IPS-18a (cell line): ENCODE results near the gene HTATSF1.

Experiments used
- H3K27ac ChIP-seq: one replicate; pipeline ENCODE4 v1.5.1; 2013; ENCODE audit warnings: low read length
- H3K27me3 ChIP-seq: one replicate; pipeline ENCODE4 v1.6.1; 2013; ENCODE audit warnings: mild to moderate bottlenecking, low read length; ENCODE audit not compliant: control insufficient read depth, insufficient read depth
- H3K36me3 ChIP-seq: one replicate; pipeline ENCODE4 v1.6.1; 2013; ENCODE audit warnings: low read depth, low read length; ENCODE audit not compliant: control insufficient read depth
- H3K4me1 ChIP-seq: one replicate; pipeline ENCODE4 v1.6.1; 2013; ENCODE audit warnings: low read depth, low read length; ENCODE audit not compliant: control insufficient read depth
- H3K4me3 ChIP-seq: one replicate; pipeline ENCODE4 v1.5.1; 2013; ENCODE audit warnings: low read length
- H3K9ac ChIP-seq: one replicate; pipeline ENCODE4 v1.6.1; 2013; ENCODE audit warnings: mild to moderate bottlenecking, low read length, moderate library complexity
- H3K9me3 ChIP-seq: one replicate; pipeline ENCODE4 v1.6.1; 2013; ENCODE audit warnings: low read depth, low read length; ENCODE audit not compliant: control insufficient read depth

The HTATSF1 gene

DNA sequence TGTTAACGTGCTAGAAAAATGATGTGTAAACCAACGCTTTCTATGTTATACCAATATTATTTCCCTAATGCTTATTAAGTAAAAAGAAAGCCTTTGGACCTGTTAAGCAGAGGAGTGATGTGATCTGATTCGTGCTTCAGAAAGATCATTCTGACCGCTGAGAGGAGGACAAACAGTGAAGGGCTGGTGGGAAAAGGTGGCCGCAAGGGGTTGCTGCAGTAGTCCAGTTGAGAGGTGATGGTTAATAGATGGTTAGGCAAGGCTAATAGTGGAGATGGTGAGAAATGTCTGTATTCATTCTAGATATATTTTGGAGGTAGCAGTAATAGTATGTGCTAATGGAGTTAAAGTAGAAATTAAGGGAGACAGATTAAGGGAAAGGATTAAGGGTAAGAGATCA, 21.7 kb downstream of the HTATSF1 start:
- H3K27me3 ChIP-seq, result no peaks in the 10 kb centered on the region
- peaks cover 18% of the 10 kb centered on the region for H3K9me3 ChIP-seq
- H3K36me3 ChIP-seq, result no peaks in the 10 kb centered on the region
- no peak overlapping the region for H3K27ac ChIP-seq
- no peaks in the 10 kb centered on the region for H3K4me1 ChIP-seq
- no peak overlapping the region for H3K9ac ChIP-seq
- H3K4me3 ChIP-seq, result no peak overlapping the region

DNA sequence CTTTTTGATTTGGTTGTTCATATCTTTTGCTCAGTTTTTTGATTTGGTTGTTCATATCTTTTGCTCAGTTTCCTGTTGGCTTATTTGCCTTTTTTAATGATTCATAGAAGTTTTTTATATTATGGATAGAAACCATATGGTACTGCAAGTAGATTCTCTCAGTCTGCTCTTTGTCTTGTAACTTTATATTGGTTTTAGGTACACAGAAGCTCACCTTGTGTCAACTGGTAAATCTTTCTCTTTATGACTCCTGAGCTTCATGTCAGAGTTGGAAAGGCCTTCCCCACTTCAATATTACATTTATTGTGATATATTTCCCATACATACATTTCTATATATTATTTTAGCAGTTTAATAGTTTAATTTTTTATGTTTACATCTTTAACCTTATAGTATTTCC, 26.4 kb downstream of the HTATSF1 start:
- no peaks in the 10 kb centered on the region for H3K36me3 ChIP-seq
- H3K9me3 ChIP-seq, result peaks cover 14% of the 10 kb centered on the region
- H3K27ac ChIP-seq, result no peak overlapping the region
- no peak overlapping the region for H3K9ac ChIP-seq
- no peaks in the 10 kb centered on the region for H3K27me3 ChIP-seq
- H3K4me1 ChIP-seq, result no peaks in the 10 kb centered on the region
- no peak overlapping the region for H3K4me3 ChIP-seq

DNA sequence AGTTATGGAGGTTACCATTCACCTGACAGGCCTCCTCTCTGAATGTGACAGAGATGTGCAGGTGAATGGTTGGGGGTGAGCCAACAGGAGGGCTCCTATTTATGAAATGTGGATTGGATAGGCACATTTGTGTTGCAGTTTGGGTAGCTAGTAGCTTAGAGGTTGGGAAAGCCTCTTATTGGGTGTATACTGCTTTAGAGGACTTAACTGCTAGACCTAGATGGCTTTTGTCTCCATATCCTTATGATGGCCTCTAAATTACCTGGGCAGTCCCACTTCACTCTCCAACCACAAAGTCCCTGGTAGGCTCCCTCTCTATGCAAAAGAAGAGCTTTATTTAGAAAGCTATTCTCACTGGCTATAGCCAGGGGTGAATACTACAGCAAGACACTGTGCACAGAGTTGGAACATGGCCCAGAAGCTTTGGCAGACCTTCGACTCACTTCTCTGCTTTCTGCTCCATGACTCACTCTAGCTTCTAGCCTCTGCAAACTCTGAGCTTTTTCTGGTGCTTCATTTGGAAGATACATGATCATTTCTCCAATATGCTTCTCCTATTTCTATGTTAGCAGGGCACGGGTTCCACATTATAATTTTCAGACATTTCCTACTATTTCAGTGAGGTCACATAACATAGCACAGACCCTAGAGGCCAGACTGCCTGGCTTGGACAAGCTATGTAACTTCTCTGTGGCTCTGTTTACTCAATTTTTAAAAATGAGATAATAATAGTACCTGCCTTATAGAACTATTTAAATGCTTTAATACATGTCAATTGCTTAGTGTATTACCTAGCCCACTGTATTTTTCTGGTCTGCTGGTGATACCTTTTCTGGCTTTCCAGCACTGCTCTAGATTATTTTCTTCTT, 28.6 kb downstream of the HTATSF1 start:
- Histone ChIP-seq H3K27me3 (no peaks in the 10 kb centered on the region), H3K4me1 (no peaks in the 10 kb centered on the region), H3K27ac (no peak overlapping the region), H3K36me3 (no peaks in the 10 kb centered on the region), H3K9ac (no peak overlapping the region), H3K9me3 (peaks cover 9% of the 10 kb centered on the region), H3K4me3 (no peak overlapping the region)

DNA sequence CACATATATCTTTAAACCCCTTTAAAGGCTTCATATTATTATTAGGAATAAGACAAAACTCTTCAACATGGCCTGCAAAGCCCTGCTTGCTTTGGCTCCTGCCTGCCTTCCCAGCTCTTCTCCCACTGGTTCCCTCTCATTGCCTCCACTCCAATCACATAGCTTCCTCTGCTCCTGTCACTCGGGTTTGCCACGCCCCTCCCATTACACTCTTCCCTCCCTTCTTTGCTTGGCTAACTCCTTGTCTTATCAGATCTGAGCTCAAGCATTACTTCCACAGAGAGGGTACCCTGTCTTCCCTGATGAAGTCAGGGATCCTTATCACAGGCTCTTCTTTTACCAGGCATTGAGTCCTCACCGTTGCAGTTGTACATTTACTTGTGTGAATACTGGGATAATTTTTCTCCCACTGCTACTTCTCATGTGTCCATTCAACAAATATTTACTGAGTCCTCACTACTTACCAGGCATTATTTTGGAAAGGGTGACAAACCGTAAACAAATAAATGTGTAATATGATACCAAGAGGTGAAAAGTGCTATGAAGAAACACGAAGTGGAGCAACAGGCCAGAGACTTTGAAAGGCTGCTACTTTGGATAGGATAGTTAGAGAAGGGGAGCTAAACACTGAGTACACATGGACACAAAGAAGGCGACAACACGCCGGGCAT, 31.4 kb downstream of the HTATSF1 start:
- no peaks in the 10 kb centered on the region for H3K36me3 ChIP-seq
- H3K27ac ChIP-seq, result no peak overlapping the region
- H3K4me3 ChIP-seq, result no peak overlapping the region
- H3K9ac ChIP-seq, result no peak overlapping the region
- H3K9me3 ChIP-seq, result peaks cover 12% of the 10 kb centered on the region
- no peaks in the 10 kb centered on the region for H3K4me1 ChIP-seq
- H3K27me3 ChIP-seq, result no peaks in the 10 kb centered on the region

GRCh38 chrX:136529795-136530194, 32.4 kb downstream of the HTATSF1 start:
- H3K4me1 ChIP-seq, result no peaks in the 10 kb centered on the region
- H3K9me3 ChIP-seq, result peaks cover 12% of the 10 kb centered on the region
- H3K36me3 ChIP-seq, result no peaks in the 10 kb centered on the region
- no peak overlapping the region for H3K27ac ChIP-seq
- H3K27me3 ChIP-seq, result no peaks in the 10 kb centered on the region
- no peak overlapping the region for H3K9ac ChIP-seq
- H3K4me3 ChIP-seq, result no peak overlapping the region

GRCh38 chrX:136531951-136532350, 34.6 kb downstream of the HTATSF1 start, which contains the start of gene VGLL1:
TSS of gene VGLL1 (plus strand) at chrX:136532215. CDS start at chrX:136536021, 3,806 bp downstream.
- H3K27ac ChIP-seq, result no peak within 1 kb of the TSS
- H3K4me1 ChIP-seq, result no peaks in the 10 kb centered on the region
- H3K27me3 ChIP-seq, result no peaks in the 10 kb centered on the region
- no peak within 1 kb of the TSS for H3K4me3 ChIP-seq
- peaks cover 5% of the 10 kb centered on the region for H3K9me3 ChIP-seq
- no peak within 1 kb of the TSS for H3K9ac ChIP-seq
- H3K36me3 ChIP-seq, result no peaks in the 10 kb centered on the region

DNA sequence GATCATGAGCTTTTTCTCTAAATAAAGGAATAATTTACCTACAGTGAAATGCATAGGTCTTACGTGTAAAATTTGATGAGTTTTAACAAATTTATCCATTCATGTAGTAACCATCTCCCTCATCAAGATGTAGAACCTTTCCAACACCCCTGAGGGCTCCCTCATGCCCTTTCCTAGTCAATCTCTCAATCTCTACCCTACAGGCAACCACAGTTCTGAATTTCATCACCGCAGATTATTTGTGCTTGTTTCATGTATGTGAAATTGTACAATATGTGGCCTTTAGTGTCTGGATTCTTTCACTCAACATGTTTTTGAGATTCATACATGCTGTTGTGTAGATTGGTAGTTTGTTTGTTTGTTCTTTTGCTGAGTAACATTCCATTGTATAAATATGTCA, 36.7 kb downstream of the HTATSF1 start:
- Histone ChIP-seq H3K36me3 (no peaks in the 10 kb centered on the region), H3K27me3 (no peaks in the 10 kb centered on the region), H3K9me3 (peaks cover 3% of the 10 kb centered on the region)

GRCh38 chrX:136538811-136539210, 41.4 kb downstream of the HTATSF1 start:
- Histone ChIP-seq H3K9ac (no peak overlapping the region), H3K27me3 (no peaks in the 10 kb centered on the region), H3K27ac (no peak overlapping the region), H3K9me3 (no peaks in the 10 kb centered on the region), H3K4me1 (no peaks in the 10 kb centered on the region), H3K4me3 (no peak overlapping the region), H3K36me3 (no peaks in the 10 kb centered on the region)

More for the DNA sequence above, 36.7 kb downstream of the HTATSF1 start:
- no peak overlapping the region for H3K9ac ChIP-seq
- no peak overlapping the region for H3K4me3 ChIP-seq
- H3K4me1 ChIP-seq, result no peaks in the 10 kb centered on the region
- no peak overlapping the region for H3K27ac ChIP-seq

DNA sequence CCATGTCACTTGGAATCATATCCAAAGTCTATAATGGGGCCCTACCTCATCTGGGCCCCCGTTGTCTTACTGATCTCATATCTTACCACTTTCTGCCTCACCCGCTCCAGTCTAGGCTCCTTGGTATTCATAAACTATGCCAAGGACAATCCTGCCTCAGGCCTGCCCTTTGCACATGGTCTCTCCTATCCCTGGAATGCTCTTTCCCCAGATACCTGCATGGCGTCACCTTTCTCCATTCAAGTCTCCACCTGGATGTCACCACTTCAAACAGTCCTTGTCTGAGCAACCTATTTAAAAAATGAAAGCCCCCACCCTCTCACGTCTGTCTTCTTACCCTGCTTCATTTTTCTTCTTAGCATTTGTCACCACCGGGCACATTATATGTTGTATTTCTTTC, 42.8 kb downstream of the HTATSF1 start:
- Histone ChIP-seq H3K9ac (no peak overlapping the region), H3K27me3 (no peaks in the 10 kb centered on the region), H3K4me3 (no peak overlapping the region), H3K4me1 (no peaks in the 10 kb centered on the region), H3K9me3 (no peaks in the 10 kb centered on the region), H3K36me3 (no peaks in the 10 kb centered on the region), H3K27ac (no peak overlapping the region)

DNA sequence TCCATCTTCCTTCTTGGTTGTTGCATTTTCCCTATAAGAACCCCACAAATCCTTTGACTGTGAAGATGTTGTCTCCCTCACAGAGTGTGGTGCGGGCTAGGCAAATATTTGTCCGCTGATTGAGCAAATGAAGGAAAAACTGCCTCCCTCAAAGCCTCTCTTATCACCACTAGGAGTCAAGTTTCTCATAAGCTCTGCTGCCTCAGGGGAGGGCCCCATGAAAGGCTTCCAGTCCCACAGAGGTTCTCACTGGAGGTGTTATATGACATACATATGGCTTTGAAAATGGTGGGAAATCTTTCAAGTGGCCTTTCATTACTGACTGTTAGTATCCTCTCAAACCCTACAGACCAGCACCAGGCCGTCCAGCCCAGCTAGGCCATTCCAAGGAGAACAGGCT, 43.9 kb downstream of the HTATSF1 start:
- no peak overlapping the region for H3K27ac ChIP-seq
- H3K36me3 ChIP-seq, result no peaks in the 10 kb centered on the region
- no peaks in the 10 kb centered on the region for H3K27me3 ChIP-seq
- H3K4me1 ChIP-seq, result no peaks in the 10 kb centered on the region
- no peak overlapping the region for H3K9ac ChIP-seq
- H3K4me3 ChIP-seq, result no peak overlapping the region
- no peaks in the 10 kb centered on the region for H3K9me3 ChIP-seq

DNA sequence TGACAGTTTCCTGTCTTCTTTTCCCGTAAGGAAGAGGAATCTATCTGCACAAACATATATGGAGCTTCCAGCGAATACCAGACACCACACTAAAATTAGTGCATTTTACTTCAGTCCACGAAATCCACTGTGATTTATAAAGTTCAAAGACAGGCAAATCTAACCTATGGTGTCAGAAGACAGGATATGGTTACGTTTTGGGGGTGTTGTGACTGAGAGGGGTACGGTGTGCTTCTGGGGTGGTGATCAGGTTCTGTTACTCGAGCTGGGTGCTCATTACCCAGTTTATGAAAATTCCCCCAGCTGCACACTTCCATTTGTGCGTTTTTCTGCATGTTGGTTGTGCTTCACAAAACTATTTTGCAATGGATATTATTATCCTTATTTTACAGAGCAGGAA, 44.9 kb downstream of the HTATSF1 start:
- Histone ChIP-seq H3K9me3 (no peaks in the 10 kb centered on the region), H3K27me3 (no peaks in the 10 kb centered on the region), H3K4me1 (no peaks in the 10 kb centered on the region), H3K9ac (no peak overlapping the region), H3K4me3 (no peak overlapping the region), H3K27ac (no peak overlapping the region), H3K36me3 (no peaks in the 10 kb centered on the region)

DNA sequence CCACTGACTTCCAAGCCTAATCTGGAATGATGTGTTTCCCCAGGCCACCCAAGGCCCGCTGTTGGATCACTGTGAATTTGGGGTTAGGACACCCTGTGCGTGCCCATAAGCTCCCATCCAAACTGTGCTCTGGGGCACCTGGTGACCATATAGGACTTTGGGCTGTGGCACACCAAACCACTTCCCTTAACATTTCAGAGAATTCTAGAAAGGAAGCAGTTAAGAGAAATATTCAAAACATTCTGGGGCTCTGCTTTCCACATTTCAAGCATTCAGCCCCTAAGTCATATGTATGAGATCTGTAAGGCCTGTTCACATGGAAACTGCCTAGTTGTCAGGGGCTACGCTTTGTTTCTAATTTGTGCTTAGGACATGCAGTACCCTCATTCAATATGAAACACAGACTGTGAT, 49.0 kb downstream of the HTATSF1 start:
- Histone ChIP-seq H3K36me3 (no peaks in the 10 kb centered on the region), H3K9me3 (peaks cover 6% of the 10 kb centered on the region), H3K27me3 (no peaks in the 10 kb centered on the region), H3K9ac (no peak overlapping the region), H3K27ac (no peak overlapping the region), H3K4me1 (no peaks in the 10 kb centered on the region), H3K4me3 (no peak overlapping the region)
